Neuron (in vitro differentiated cells): Measurements from ENCODE around the gene HOXA4.

Experiments used
- H2AFZ ChIP-seq: one replicate; pipeline ENCODE4 v1.6.1; 2013; ENCODE audit warnings: low read depth, mild to moderate bottlenecking, inconsistent platforms, low read length, moderate library complexity
- H3K27me3 ChIP-seq: one replicate; pipeline ENCODE4 v1.6.1; 2013; ENCODE audit warnings: low read length; ENCODE audit not compliant: insufficient read depth
- H3K36me3 ChIP-seq: one replicate; pipeline ENCODE4 v1.6.1; 2013; ENCODE audit warnings: low read length; ENCODE audit not compliant: insufficient read depth
- H3K4me1 ChIP-seq: one replicate; pipeline ENCODE4 v1.6.1; 2013; ENCODE audit warnings: low read length; ENCODE audit not compliant: insufficient read depth
- H3K4me3 ChIP-seq: 2 replicates; pipeline ENCODE4 v1.5.1; 2013; ENCODE audit warnings: mild to moderate bottlenecking, low read length, moderate library complexity
- H3K9me3 ChIP-seq: one replicate; pipeline ENCODE4 v1.6.1; 2013; ENCODE audit warnings: low read length

HOXA4 gene

GRCh38 chr7:27083646-27084045 is 46.9 kb downstream of the HOXA4 start:
- Histone ChIP-seq H2AFZ (no peak overlapping the region), H3K4me3 (no peak overlapping the region), H3K4me1 (no peaks in the 10 kb centered on the region), H3K27me3 (no peaks in the 10 kb centered on the region), H3K36me3 (no peaks in the 10 kb centered on the region), H3K9me3 (no peaks in the 10 kb centered on the region)

- no peaks in the 10 kb centered on the region for H3K4me1 ChIP-seq
- no peaks in the 10 kb centered on the region for H3K9me3 ChIP-seq
- H3K36me3 ChIP-seq: no peaks in the 10 kb centered on the region
- H3K27me3 ChIP-seq: no peaks in the 10 kb centered on the region
- H3K4me3 ChIP-seq: no peak overlapping the region
- no peak overlapping the region for H2AFZ ChIP-seq
These were observed 48.4 kb downstream of the HOXA4 start for GRCh38 chr7:27082171-27082570.

- Histone ChIP-seq H3K4me1 (no peaks in the 10 kb centered on the region), H3K4me3 (no peak overlapping the region)
These were observed 49.6 kb downstream of the HOXA4 start for GRCh38 chr7:27080844-27081436.

DNA sequence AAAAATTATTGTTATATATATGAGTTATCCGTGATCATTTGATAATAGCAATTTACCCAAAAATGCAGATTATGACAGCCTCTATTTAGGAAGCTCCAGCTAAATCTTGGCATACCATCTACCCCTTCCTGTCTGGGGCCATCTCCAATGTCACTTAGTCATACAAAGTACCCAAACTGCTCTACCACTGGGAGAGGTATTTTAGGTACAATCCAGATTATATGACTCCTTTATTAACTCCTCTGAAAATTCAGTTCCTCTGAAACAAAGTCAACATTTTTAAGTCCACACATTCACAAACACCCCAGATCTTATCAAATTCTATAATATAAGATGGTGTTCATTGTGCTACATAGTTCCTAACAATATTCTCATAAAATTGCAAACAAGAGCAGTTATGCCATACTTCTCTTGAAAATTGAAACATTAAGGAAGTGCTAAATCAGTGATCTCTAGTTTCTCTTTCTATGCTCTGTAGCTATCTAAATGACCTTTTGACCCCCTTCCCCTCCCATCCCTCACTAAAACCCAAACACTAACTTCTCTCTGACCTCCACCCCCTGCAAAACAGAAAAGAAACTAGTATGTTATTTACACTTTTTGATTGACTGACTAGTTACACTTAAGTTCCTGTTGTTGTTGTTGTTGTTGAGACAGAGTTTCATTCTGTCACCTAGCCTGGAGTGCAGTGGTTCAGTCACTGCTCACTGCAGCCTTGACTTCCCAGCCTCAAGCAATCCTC is 51.2 kb downstream of the HOXA4 start:
- Histone ChIP-seq H3K9me3 (no peaks in the 10 kb centered on the region), H3K4me1 (no peaks in the 10 kb centered on the region), H3K4me3 (no peak overlapping the region), H3K27me3 (no peaks in the 10 kb centered on the region), H2AFZ (no peak overlapping the region), H3K36me3 (no peaks in the 10 kb centered on the region)

More at GRCh38 chr7:27080844-27081436, 49.6 kb downstream of the HOXA4 start:
- Histone ChIP-seq H3K36me3 (no peaks in the 10 kb centered on the region), H3K27me3 (no peaks in the 10 kb centered on the region), H3K9me3 (no peaks in the 10 kb centered on the region), H2AFZ (no peak overlapping the region)

DNA sequence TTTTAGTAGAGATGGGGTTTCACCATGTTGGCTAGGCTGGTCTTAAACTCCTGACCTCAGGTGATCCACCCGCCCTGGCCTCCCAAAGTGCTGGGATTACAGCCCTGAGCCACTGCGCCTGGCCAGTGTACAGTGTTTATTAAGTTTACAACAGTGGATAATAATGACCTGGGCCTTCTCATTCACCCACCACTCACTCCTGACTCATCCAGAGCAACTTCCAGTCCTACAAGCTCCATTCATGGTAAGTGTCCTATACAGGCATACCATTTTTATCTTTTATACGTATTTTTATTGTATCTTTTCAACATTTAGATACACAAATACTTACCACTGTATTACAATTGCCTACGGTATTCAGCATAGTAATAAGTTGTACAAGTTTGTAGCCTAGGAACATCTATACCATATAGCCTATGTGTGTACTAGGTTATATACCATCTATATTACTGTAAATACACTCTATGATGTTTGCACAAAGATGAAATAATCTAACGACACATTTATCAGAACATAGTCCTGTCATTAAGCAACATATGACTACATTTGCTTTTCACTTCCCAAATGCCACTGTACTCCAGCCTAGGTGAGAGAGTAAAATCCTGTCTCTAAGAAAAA is 51.8 kb downstream of the HOXA4 start:
- no peaks in the 10 kb centered on the region for H3K36me3 ChIP-seq
- no peak overlapping the region for H2AFZ ChIP-seq
- H3K27me3 ChIP-seq: no peaks in the 10 kb centered on the region
- H3K4me1 ChIP-seq: no peaks in the 10 kb centered on the region
- no peaks in the 10 kb centered on the region for H3K9me3 ChIP-seq
- no peak overlapping the region for H3K4me3 ChIP-seq
